Stimulated activated CD8-positive, alpha-beta memory T cell treated with anti-CD3 and anti-CD28 coated beads, Interleukin-7, amount 100 ng/mL, for 48 hours (primary cell): ENCODE measurements around the gene RASGRP3.

Source experiments
- DNase-seq, 2 donors: peaks; one replicate each; pipeline ENCODE4 v3.0.0-alpha.2; 2020; ENCODE audit warnings: low read depth in 1 of 2; ENCODE audit errors: extremely low read depth in 1 of 2

The RASGRP3 gene

GRCh38 chr2:33491441-33492084, 15.1 kb downstream of the RASGRP3 start:
- DNase-seq, result no peak

GRCh38 chr2:33492399-33493134, 16.1 kb downstream of the RASGRP3 start:
- DNase-seq, result no peak

DNA sequence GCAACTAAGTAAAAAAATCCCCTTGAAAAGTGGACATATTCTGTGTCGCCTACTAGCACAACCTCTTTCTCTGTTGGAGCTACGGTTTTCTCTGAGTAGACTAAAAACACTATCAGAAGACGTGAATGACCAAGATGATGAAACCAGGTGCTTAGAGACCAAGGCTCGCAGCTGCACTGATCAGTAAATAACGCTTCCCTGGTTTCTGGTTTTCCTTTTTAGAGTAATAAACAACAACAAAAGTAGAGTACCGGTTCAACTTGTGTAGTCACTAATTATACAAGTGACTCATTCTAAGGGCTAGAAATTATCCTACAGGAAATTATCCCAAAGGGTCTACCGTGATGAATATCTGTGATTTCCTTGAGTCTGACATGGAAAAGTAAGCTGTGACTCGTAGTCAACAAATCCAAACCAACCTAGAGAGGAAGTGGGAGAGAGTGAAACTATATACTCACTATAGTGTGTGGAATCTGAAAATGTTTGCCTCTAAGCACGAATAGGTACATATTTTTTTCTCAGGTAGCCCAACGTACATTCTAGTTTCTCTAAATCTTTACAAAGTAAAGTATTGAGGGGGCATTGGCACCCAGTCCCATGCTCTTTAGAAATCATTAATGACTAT, 17.8 kb downstream of the RASGRP3 start:
- DNase-seq, result no peak

GRCh38 chr2:33494877-33495641, 18.6 kb downstream of the RASGRP3 start:
- no peak for DNase-seq

GRCh38 chr2:33495683-33496082, 19.2 kb downstream of the RASGRP3 start:
- no peak for DNase-seq

DNA sequence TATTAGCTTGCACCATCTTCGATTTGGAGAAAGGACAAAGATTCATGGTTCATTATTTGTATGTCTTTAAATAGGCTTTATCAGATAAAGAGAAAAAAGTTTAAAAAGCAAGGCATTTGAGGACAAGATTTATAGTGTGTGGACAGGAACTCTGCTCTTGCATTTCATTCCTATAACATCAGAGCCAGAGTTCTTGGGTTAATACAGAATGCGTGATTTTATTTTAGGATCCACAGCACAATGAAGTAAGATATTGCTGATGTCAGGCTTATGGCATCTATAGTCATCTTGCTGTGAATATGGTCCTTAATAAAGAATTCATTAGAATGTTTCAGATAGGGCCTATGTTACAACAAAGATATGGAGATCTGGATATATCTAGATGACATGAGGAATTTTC, 19.7 kb downstream of the RASGRP3 start:
- DNase-seq, result no peak

- DNase-seq, result no peak
These were observed 20.3 kb downstream of the RASGRP3 start for GRCh38 chr2:33496726-33497125.

DNA sequence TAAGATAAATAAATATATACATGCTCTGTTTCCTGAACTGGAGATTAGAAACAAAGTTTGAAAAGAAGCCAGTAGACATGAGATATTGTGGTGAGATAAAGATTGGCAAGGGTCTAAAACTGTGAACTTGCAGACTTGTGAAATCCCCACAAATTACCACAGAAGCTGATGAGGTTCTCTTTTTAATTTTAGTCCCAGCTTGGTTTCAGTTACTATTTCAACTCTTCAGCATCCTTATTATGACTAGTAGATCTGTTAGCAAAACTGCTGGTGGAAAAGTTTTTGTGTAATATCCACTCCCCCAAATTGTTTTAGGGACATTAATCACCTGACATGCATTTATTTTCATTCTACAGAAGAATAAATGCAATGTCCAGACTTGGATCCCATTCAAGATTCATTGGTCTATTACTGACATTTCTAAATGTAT, 20.8 kb downstream of the RASGRP3 start:
- DNase-seq, result no peak

DNA sequence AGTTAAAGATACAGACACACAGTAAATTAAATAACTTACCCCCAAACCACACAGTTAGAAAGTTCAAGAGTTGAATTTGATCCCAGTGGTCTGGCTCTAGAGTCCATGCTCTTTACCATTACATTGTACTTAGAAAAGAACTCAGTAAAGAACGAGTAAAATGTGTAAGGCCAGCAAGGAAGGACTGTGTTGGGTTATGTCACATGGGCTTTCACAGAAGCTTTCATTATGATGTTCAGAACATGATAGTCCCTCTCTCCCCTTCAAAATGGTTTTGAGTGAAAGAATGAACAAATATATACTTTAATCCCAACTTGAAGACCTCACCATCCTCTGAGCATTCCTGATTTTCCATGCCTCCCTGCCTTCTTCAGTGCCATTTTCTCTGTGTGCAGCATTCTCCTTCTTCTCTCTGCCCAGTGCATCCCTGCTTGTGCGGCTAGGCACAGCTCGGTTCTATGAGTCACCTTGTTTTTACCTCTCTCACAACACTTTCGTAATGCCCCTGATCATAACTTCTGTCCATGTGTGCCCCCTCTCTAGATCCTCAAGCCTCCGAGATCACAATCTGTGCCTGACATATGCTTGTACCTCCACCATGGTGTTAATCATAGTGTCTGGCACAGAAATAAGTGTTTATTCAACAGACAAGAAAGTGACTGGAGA, 22.0 kb downstream of the RASGRP3 start:
- DNase-seq, result no peak

GRCh38 chr2:33500177-33500576, 23.7 kb downstream of the RASGRP3 start:
- no peak for DNase-seq

DNA sequence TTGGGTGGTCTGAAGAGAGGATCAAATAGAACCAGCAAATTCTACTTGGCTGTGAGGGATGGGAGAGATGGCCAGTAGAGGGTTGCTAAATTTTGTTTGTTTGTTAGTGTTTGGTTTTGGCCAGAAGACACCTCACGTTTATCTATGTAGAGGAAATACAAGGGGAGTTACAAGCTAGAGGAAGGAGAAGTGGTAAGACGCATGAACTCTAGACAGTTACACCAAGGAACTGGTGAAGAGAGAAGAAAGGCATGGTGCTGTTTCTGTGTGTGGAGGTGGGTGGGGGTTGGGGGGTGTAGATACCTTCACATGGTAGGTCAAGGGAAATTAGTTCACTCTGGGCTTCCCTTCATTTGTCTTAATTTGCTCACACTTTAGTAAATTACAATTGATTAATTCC, 25.6 kb downstream of the RASGRP3 start:
- DNase-seq, result no peak

GRCh38 chr2:33503002-33503401, 26.6 kb downstream of the RASGRP3 start:
- DNase-seq, result no peak

DNA sequence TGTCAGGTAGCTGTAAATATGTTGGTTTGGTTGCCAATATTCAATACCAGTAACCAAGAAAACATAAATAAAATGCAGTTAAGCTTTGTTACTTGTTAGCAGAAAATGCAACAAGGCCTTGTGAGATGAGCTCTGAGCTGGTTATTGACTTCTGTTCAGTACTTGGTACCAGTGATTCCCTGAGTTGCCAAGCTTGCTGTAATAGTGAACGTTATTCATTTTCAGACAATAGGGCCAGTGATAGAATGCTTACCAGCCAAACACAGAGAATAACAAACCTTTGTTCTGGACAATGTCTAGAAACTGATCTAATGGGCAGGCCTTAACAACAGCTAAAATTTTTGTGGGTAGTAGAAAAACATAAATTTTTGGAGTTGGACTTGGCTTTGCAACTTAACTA, 29.5 kb downstream of the RASGRP3 start:
- no peak for DNase-seq

- DNase-seq, result no peak
These were observed 33.6 kb downstream of the RASGRP3 start for GRCh38 chr2:33509908-33510585.

GRCh38 chr2:33510586-33510968, 34.1 kb downstream of the RASGRP3 start:
- DNase-seq, result no peak

DNA sequence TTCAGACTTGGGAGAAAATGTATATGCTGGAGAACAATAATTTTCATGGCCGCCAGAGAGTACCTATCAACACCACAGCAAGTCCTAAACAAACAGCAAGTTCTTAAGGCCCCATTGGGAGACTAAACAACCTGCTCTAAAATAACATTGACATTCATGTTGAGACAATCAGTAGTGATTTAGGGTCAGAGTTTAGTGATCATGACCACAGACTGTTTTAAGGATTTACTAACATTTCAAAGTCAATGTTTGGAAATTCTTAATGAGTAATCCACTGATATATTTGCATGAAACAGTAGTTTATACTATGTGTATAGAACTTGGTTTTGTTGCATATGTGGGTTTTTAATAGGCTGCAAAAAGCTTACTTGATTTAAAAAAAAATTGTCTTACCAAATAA, 34.7 kb downstream of the RASGRP3 start:
- no peak for DNase-seq

- no peak for DNase-seq
These were observed 35.7 kb downstream of the RASGRP3 start for GRCh38 chr2:33512112-33512511.

DNA sequence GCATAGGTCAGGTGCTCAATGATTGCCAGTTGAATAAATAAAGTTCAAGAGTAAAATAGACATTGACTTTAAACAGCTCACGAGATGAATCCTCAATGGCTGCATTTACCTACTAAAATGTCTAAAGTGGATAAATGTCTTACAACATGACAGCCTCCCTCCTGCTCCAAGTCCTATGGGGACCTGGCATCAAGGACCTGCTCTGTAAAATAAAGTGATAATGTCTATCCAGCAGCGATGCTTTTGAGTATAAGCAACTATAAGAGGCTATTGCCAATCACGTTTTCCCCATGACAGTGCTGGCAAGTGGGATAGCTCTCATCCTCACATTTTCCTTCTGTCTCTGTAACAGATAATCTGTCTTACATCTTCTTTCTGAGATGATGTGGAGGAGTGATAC, 37.0 kb downstream of the RASGRP3 start:
- no peak for DNase-seq

DNA sequence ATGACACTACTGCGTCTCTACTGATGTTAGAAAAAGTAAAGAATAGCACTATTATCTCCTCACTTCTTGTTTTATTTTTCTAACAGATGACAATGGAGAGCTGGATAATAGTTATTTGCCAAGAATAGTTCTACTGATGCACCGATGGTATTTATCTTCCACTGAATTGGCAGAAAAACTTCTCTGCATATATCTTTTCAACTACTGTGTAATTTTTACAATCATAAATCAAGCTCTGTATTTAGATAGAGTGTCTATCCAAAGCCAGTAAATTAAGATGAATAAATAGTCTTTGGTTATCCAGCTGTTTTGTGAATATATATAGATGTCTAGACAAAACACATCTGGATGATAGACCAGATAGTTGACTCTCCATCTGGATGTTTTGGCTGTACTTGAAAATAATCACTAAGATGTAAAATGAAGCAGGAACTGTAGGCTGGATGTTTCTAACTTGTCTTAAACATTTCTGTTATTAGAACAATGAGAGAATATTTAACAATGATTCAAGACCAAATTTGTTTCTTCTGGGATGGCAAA, 40.1 kb downstream of the RASGRP3 start:
- DNase-seq, result no peak

DNA sequence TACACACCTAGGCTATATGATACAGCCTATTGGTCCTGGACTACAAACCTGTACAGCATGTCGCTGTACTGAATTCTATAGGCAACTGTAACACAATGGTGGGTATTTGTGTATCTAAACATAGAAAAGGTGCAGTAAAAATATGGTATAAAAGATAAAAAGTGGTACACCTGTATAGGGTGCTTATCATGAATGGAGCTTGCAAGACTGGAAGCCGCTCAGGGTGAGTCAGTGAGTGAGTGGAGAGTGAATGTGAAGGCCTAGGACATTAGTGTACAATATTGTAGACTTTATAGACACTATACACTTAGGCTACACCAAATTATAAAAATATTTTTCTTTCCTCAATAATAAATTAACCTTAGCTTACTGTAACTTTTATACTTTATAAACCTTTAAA, 41.8 kb downstream of the RASGRP3 start:
- DNase-seq, result no peak
